Activated naive CD4-positive, alpha-beta T cell treated with anti-CD3 and anti-CD28 coated beads, Interleukin-2, amount 50 U/mL, for 72 hours (primary cell): ENCODE results near the gene HS3ST5. TPM values are rescaled to one million over a fixed set of nuclear protein-coding genes. Genes with fewer than 3 reads are reported as not detected.

Experiments used
- ATAC-seq, 2 donors: fragments of 150-1000 bp; cut with Tn5 transposase; 2 replicates each; pipeline ENCODE4 v1.10.0; 2021; ENCODE audit warnings: mild to moderate bottlenecking in 2 of 2, moderate library complexity in 2 of 2
- DNase-seq, 2 donors: peaks; one replicate each; pipeline ENCODE4 v3.0.0; 2021 to 2022; ENCODE audit warnings: low spot score in 2 of 2
- H3K27ac Mint-ChIP-seq, 2 donors: one replicate each; pipeline ENCODE4 v1.8.0; 2022; ENCODE audit warnings: mild to moderate bottlenecking in 2 of 2, mixed read lengths in 2 of 2
- H3K36me3 Mint-ChIP-seq, 2 donors: one replicate each; pipeline ENCODE4 v1.8.0; 2022; ENCODE audit warnings: mixed read lengths in 2 of 2
- H3K9me3 Mint-ChIP-seq, 2 donors: one replicate each; pipeline ENCODE4 v1.8.0; 2022; ENCODE audit warnings: mixed read lengths in 2 of 2
- total RNA-seq, 2 donors: library from RNA; stranded (reverse); gene quantifications; one replicate each; pipeline ENCODE4 v1.2.3, GENCODE V29; 2022

Gene HS3ST5
- total RNA-seq: not detected

- ATAC-seq (peak in 1 of 2 donors; percentile 38), DNase-seq (peak in 1 of 2 donors; percentile 6)
- Mint-ChIP-seq H3K27ac (no peak within 1 kb of the TSS), H3K36me3 (peaks cover 0 to 5% of the 10 kb centered on the region in 2 donors), H3K9me3 (no peaks in the 10 kb centered on the region)
Measured at GRCh38 chr6:114342826-114343781, at the start of gene HS3ST5. TSS of gene HS3ST5 (minus strand) at chr6:114343023. CDS start at chr6:114062845, 280,178 bp downstream.

- Mint-ChIP-seq H3K27ac (no peak overlapping the region), H3K36me3 (no peaks in the 10 kb centered on the region), H3K9me3 (no peaks in the 10 kb centered on the region)
- DNase-seq (no peak), ATAC-seq (no peak)
Measured at GRCh38 chr6:114390176-114390575, 47.4 kb upstream of the HS3ST5 start.

- ATAC-seq (no peak), DNase-seq (no peak)
- H3K36me3 Mint-ChIP-seq: no peaks in the 10 kb centered on the region
- no peaks in the 10 kb centered on the region for H3K9me3 Mint-ChIP-seq
- H3K27ac Mint-ChIP-seq: no peak overlapping the region
Measured at GRCh38 chr6:114389111-114389510, 46.3 kb upstream of the HS3ST5 start.

- H3K36me3 Mint-ChIP-seq: no peaks in the 10 kb centered on the region
- H3K27ac Mint-ChIP-seq: no peak overlapping the region
- peaks cover 4% of the 10 kb centered on the region in 2 donors for H3K9me3 Mint-ChIP-seq
- ATAC-seq (no peak), DNase-seq (no peak)
Measured at GRCh38 chr6:114382406-114382805, 39.6 kb upstream of the HS3ST5 start.

GRCh38 chr6:114377881-114378280 is 35.1 kb upstream of the HS3ST5 start:
- no peak for ATAC-seq

GRCh38 chr6:114376611-114377175 is 33.9 kb upstream of the HS3ST5 start:
- ATAC-seq (no peak), DNase-seq (no peak)
- Mint-ChIP-seq H3K36me3 (no peaks in the 10 kb centered on the region), H3K27ac (no peak overlapping the region), H3K9me3 (peaks cover 4 to 10% of the 10 kb centered on the region in 2 donors)

More at GRCh38 chr6:114377881-114378280, 35.1 kb upstream of the HS3ST5 start:
- Mint-ChIP-seq H3K36me3 (no peaks in the 10 kb centered on the region), H3K9me3 (peaks cover 4% of the 10 kb centered on the region in 2 donors), H3K27ac (no peak overlapping the region)
- DNase-seq: no peak

GRCh38 chr6:114375541-114376192 is 32.8 kb upstream of the HS3ST5 start:
- no peak for ATAC-seq
- H3K27ac Mint-ChIP-seq: no peak overlapping the region
- peaks cover 4 to 10% of the 10 kb centered on the region in 2 donors for H3K9me3 Mint-ChIP-seq
- no peak for DNase-seq
- no peaks in the 10 kb centered on the region for H3K36me3 Mint-ChIP-seq

- ATAC-seq (no peak), DNase-seq (no peak)
- H3K9me3 Mint-ChIP-seq: peaks cover 0 to 4% of the 10 kb centered on the region in 2 donors
- no peak overlapping the region for H3K27ac Mint-ChIP-seq
- H3K36me3 Mint-ChIP-seq: no peaks in the 10 kb centered on the region
Measured at GRCh38 chr6:114367315-114367961, 24.6 kb upstream of the HS3ST5 start.

GRCh38 chr6:114366899-114367298 is 24.1 kb upstream of the HS3ST5 start:
- Mint-ChIP-seq H3K27ac (no peak overlapping the region), H3K9me3 (no peaks in the 10 kb centered on the region), H3K36me3 (no peaks in the 10 kb centered on the region)
- DNase-seq (no peak), ATAC-seq (no peak)

- Mint-ChIP-seq H3K9me3 (no peaks in the 10 kb centered on the region), H3K27ac (no peak overlapping the region), H3K36me3 (no peaks in the 10 kb centered on the region)
- ATAC-seq: no peak
- DNase-seq: no peak
Measured at GRCh38 chr6:114364301-114364700, 21.5 kb upstream of the HS3ST5 start.

- DNase-seq (no peak), ATAC-seq (no peak)
- peaks cover 0 to 1% of the 10 kb centered on the region in 2 donors for H3K9me3 Mint-ChIP-seq
- H3K27ac Mint-ChIP-seq: no peak overlapping the region
- H3K36me3 Mint-ChIP-seq: no peaks in the 10 kb centered on the region
Measured at GRCh38 chr6:114362957-114363356, 20.1 kb upstream of the HS3ST5 start.

- Mint-ChIP-seq H3K9me3 (peaks cover 3 to 5% of the 10 kb centered on the region in 2 donors), H3K36me3 (no peaks in the 10 kb centered on the region)
- ATAC-seq: no peak
Measured at GRCh38 chr6:114362396-114362795, 19.6 kb upstream of the HS3ST5 start.

GRCh38 chr6:114361036-114361435 is 18.2 kb upstream of the HS3ST5 start:
- Mint-ChIP-seq H3K9me3 (peaks cover 5 to 7% of the 10 kb centered on the region in 2 donors), H3K27ac (no peak overlapping the region), H3K36me3 (no peaks in the 10 kb centered on the region)
- DNase-seq (no peak), ATAC-seq (no peak)

More at GRCh38 chr6:114362396-114362795, 19.6 kb upstream of the HS3ST5 start:
- H3K27ac Mint-ChIP-seq: no peak overlapping the region
- no peak for DNase-seq

- ATAC-seq: no peak
- H3K9me3 Mint-ChIP-seq: peaks cover 7 to 9% of the 10 kb centered on the region in 2 donors
- H3K36me3 Mint-ChIP-seq: no peaks in the 10 kb centered on the region
- no peak overlapping the region for H3K27ac Mint-ChIP-seq
- DNase-seq: no peak
Measured at GRCh38 chr6:114355300-114355699, 12.5 kb upstream of the HS3ST5 start.

GRCh38 chr6:114354482-114354881 is 11.7 kb upstream of the HS3ST5 start:
- DNase-seq (no peak), ATAC-seq (no peak)
- Mint-ChIP-seq H3K36me3 (no peaks in the 10 kb centered on the region), H3K27ac (no peak overlapping the region), H3K9me3 (peaks cover 9 to 15% of the 10 kb centered on the region in 2 donors)

- ATAC-seq (no peak), DNase-seq (no peak)
- peaks cover 0 to 5% of the 10 kb centered on the region in 2 donors for H3K36me3 Mint-ChIP-seq
- H3K9me3 Mint-ChIP-seq: peaks cover 0 to 11% of the 10 kb centered on the region in 2 donors
- H3K27ac Mint-ChIP-seq: no peak overlapping the region
Measured at GRCh38 chr6:114346451-114346850, 3.6 kb upstream of the HS3ST5 start.

GRCh38 chr6:114344971-114345275 is 2.1 kb upstream of the HS3ST5 start:
- ATAC-seq (no peak), DNase-seq (no peak)
- Mint-ChIP-seq H3K9me3 (peaks cover 0 to 6% of the 10 kb centered on the region in 2 donors), H3K27ac (no peak overlapping the region), H3K36me3 (peaks cover 0 to 5% of the 10 kb centered on the region in 2 donors)
